Psoas muscle (tissue), 8 donors: ENCODE measurements around the gene KRT35. TPM values are rescaled to one million over a fixed set of nuclear protein-coding genes. Genes with fewer than 3 reads are reported as not detected.

Source experiments
- ATAC-seq, 4 donors: fragments of 200-7000 bp; cut with Tn5 transposase; one replicate each; pipeline ENCODE4 v1.9.1; 2020; ENCODE audit warnings: moderate library complexity in 3 of 4, mild to moderate bottlenecking in 2 of 4
- DNase-seq, 2 donors: peaks; one replicate each; pipeline ENCODE4 v3.0.0-alpha.2; 2020
- H3K27ac ChIP-seq: fragments of 200-600 bp; one replicate; pipeline ENCODE4 v1.8.0; 2022
- H3K27me3 ChIP-seq, 3 donors: fragments of 200-600 bp in 1 of 3; one replicate each; pipeline versions ENCODE4 v1.6.1 to v1.8.0; 2013 to 2022; ENCODE audit warnings: low read length in 2 of 3, mild to moderate bottlenecking in 2 of 3, moderate library complexity in 1 of 3; ENCODE audit not compliant: insufficient read depth in 3 of 3
- H3K36me3 ChIP-seq, 2 donors: fragments of 200-600 bp in 1 of 2; one replicate each; pipeline versions ENCODE4 v1.6.1 to v1.8.0; 2013 to 2022; ENCODE audit warnings: low read depth in 1 of 2, mild to moderate bottlenecking in 1 of 2, moderate library complexity in 1 of 2; ENCODE audit not compliant: insufficient read depth in 1 of 2
- H3K4me1 ChIP-seq: fragments of 200-600 bp; one replicate; pipeline ENCODE4 v1.8.0; 2022
- H3K4me3 ChIP-seq: fragments of 200-600 bp; one replicate; pipeline ENCODE4 v1.8.0; 2022; ENCODE audit warnings: mild to moderate bottlenecking
- H3K9me3 ChIP-seq: fragments of 200-600 bp; one replicate; pipeline ENCODE4 v1.8.0; 2022
- CTCF ChIP-seq: fragments of 200-600 bp; IDR thresholded peaks from one replicate; pipeline ENCODE4 v1.8.0; 2022; ENCODE audit warnings: antibody characterized with exemption
- WGBS, 3 donors: extraction: QIAGEN DNeasy Blood & Tissue Kit; methylation state at CpG; one replicate each; pipeline versions ENCODE4 v1.1.6 to v1.1.7; 2013; 5-methylcytosine and 5-hydroxymethylcytosine counted together
- intact Hi-C, 2 donors: fragments of 100-400 bp; cut with DNase I; formaldehyde crosslinking; loops; one replicate each; pipeline versions ENCODE4 v1.11.0 to v1.14.2; 2022
- polyA plus RNA-seq, 3 donors: library from polyadenylated mRNA; stranded (reverse); fragments of 200-250 nt; gene quantifications; one replicate each; pipeline ENCODE4 v1.2.3, GENCODE V29; 2013
- total RNA-seq, 4 donors: library from RNA; stranded (reverse); fragmentation: NEBNext Ultra II Directional in 2 of 4; extraction: Animal tissue kit (Norgen Biotek cat#: 25700) in 2 of 4; gene quantifications; one replicate each; pipeline versions ENCODE4 v1.2.1 to v1.2.4, GENCODE V29; 2021 to 2023
- donor health status: healthy with polysubstance abuse.
- donor health status: DM: no; HTN: no; CAD: no; lungs with moderate emphysema.
- donor health status: Bipolar disorder and iron deficiency.
- donor health status: healthy.
- donor health status: DM: yes; HTN: yes; CAD: no.
- donor health status: DM: no; HTN: no; CAD: no.
- donor health status: DM: no; HTN: no; CAD: no.
- donor health status: DM: yes; HTN: yes; CAD: no.

KRT35 gene
- total and polyA plus RNA-seq, 7 donors: not detected

- no peaks in the 10 kb centered on the region for H3K36me3 ChIP-seq
- WGBS, 3 donors: 70 to 77% (median 74%) methylated on average over 9 of the region's 9 CpGs
- H3K27me3 ChIP-seq: peaks cover 0 to 4% (median 0%) of the 10 kb centered on the region in 3 donors
- H3K27ac ChIP-seq: no peak overlapping the region
- ATAC-seq (no peak), DNase-seq (no peak)
- H3K9me3 ChIP-seq: no peaks in the 10 kb centered on the region
- no peak for TF ChIP-seq CTCF
- no peak overlapping the region for H3K4me3 ChIP-seq
- no peaks in the 10 kb centered on the region for H3K4me1 ChIP-seq
- intact Hi-C loops: no loop called here
Observed at GRCh38 chr17:41483531-41483930, 2.6 kb upstream of the KRT35 start.

GRCh38 chr17:41480581-41480980 is 370 bp downstream of the KRT35 start:
- no peak for TF ChIP-seq CTCF
- H3K4me1 ChIP-seq: no peaks in the 10 kb centered on the region
- WGBS, 3 donors: 90 to 95% (median 95%) methylated on average over 10 of the region's 10 CpGs
- ATAC-seq (no peak), DNase-seq (no peak)
- H3K27ac ChIP-seq: no peak overlapping the region
- intact Hi-C loops: no loop called here
- H3K4me3 ChIP-seq: no peak overlapping the region
- no peaks in the 10 kb centered on the region for H3K9me3 ChIP-seq
- no peaks in the 10 kb centered on the region for H3K27me3 ChIP-seq
- no peaks in the 10 kb centered on the region for H3K36me3 ChIP-seq

GRCh38 chr17:41480136-41480535 is 815 bp downstream of the KRT35 start:
- intact Hi-C loops: no loop called here
- H3K9me3 ChIP-seq: no peaks in the 10 kb centered on the region
- H3K4me3 ChIP-seq: no peak overlapping the region
- no peak for TF ChIP-seq CTCF
- DNase-seq (no peak), ATAC-seq (no peak)
- H3K27ac ChIP-seq: no peak overlapping the region
- H3K27me3 ChIP-seq: no peaks in the 10 kb centered on the region
- H3K4me1 ChIP-seq: no peaks in the 10 kb centered on the region
- H3K36me3 ChIP-seq: no peaks in the 10 kb centered on the region
- 41 to 63% (median 61%) methylated on average over 2 of the region's 2 CpGs for WGBS, 3 donors

GRCh38 chr17:41478237-41478636 is 2.7 kb downstream of the KRT35 start:
- ATAC-seq (no peak), DNase-seq (no peak)
- Histone ChIP-seq H3K36me3 (no peaks in the 10 kb centered on the region), H3K4me3 (no peak overlapping the region), H3K27me3 (no peaks in the 10 kb centered on the region), H3K9me3 (no peaks in the 10 kb centered on the region), H3K4me1 (no peaks in the 10 kb centered on the region), H3K27ac (no peak overlapping the region)
- intact Hi-C loops: no loop called here
- 81 to 85% (median 83%) methylated on average over 8 of the region's 8 CpGs for WGBS, 3 donors
- TF ChIP-seq CTCF: no peak
